HG02938 (cell line): ENCODE results near the gene ART1.

ENCODE experiments used
- ATAC-seq: cut with Tn5 transposase; IDR thresholded peaks from one replicate; pipeline ENCODE4 v1.9.1; 2021; ENCODE audit warnings: mild to moderate bottlenecking, moderate library complexity; ENCODE audit not compliant: unreplicated experiment

Gene ART1

DNA sequence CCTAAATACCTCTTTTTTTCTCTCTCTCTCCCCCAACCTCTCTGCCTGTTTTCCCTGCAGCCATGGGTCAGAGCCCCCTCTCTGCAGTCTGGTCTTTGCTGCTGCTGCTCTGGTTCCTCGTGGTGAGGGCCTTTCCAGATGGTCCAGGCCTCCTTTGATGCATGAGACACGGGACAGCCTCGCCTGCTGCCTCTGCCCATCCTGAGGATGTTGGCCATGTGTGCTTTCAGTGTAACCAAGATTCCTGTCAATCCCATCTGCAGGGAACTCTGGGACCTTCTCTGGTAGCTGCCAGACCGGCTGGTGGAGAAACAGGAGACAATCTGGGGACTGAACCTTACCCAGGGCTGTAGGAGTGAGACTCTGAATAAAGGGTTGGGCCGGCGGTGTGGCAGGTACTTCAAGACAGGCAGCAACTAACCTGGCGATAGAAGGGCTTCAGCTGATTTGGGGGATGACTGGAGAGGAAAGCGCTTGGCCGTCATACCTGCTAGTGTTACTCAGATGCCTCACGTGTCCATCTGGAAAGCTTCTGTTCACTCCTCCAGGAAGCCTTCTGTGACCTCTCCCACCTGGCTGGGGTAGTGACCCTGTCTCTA is 19.2 kb downstream of the ART1 start:
- no peak for ATAC-seq

DNA sequence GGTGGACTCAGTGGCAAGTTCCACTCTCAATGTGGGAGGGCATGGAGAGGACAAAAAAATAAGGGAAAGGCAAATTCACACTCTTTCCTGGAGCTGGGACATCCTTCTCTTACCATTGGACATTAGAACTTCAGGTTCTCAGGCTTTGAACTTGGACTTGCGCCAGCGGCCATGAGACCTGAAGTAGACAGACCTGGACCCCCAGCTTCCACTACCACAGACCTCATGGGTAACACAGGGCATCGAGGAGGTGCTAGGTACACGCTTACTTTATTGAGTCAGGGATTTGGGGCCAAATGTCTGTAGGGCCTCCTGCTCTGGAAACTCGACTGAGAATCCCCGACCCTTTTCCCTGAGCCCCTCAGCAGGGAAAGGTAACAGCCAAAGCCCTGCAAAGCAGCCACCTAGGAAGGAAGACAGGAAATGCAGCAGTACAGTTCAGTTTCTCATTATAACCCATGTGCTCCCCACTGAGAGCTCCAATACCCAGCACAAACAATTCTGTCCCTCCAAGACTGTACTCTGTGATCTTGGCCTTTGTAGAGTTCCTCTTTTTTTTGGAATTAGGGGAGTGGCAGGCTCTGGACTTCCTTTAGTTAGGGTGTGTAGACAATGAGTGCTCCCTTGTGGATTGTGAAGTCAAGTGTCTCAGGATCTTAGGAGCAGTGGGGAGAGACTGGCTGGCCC is 20.6 kb downstream of the ART1 start:
- ATAC-seq: no peak

DNA sequence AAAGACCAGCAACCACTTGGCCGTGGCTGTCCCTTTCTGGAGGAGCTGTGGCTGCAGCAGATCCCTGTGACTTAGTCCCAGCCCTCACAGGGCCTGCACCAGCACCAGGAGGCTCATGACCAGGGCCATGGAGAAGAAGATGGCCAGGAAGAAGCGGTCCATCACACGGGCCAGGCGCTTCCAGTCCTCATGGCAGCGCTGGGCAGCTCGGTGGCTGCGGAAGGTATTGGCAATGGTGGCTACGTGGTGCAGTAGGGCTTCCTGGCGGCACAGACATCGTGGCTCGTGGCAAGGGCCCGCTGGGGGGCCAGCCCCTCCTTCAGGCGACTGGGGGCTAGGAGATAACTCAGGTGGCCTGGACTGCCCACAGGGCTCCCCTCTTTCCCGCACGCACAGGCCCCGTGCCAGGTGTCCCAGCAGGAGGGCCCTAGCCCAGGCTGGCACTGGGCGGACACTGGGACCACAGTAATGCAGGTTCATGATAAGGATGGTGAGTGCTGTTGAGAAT is 21.1 kb downstream of the ART1 start:
- no peak for ATAC-seq

DNA sequence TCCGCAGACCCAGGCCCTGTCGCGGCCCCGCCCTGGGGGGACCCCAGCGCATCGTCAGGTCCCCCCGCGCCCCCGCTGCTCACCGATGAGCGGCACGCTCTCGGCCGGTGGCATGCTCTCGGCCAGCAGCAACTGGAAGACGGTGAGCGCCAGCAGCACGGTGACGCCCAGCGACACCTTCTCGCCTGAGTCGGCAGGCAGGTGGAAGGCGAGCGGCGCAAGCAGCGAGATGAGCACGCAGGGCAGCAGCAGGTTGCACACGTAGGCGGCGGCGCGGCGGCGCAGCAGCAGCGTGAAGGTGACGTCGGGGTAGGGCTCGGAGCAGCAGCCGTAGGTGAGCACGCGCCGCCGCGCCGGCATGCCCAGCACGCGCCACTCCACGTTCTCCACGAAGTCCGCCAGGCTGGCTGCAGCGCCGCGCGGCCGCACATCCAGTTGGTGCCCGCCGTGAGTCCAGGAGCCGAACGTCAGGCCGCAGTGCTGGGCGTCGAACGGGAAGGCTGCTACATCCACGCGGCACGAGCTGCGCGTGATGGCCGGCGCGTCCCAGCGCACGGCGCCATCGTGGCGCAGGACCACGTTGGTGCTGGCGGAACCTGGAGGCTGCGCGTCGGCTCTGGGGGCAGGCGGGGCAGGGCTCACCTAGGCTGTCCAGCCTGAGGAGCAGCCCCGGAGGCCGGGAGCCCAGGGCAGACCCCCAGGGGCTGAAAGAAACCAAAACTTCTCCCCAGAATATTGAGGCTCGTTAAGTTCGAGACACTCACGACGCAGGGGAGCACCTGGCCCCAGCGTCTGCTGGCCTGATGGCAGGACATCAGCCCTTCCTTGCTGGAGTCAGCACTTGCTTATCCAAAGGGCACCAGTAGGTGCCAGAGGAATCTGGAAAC is 22.5 kb downstream of the ART1 start:
- no peak for ATAC-seq

DNA sequence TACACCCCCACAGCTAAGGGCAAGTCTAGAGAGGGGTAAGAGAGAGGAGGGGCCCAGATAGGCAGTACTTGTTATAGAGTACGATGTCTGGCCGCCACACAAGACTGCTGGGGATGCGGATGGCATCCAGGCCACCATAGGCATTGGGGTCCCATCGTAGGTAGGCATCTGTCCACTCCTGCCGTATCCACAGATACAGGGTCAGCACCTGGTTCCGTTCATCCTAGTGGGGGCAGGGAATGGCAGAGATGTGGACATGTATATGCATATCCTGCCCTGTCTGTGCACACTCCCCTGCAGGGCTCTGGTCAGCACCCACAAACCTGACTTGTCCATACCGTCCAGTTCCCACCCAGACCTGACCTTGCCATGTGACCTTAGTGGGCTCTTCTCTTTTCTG is 24.2 kb downstream of the ART1 start:
- ATAC-seq: no peak

DNA sequence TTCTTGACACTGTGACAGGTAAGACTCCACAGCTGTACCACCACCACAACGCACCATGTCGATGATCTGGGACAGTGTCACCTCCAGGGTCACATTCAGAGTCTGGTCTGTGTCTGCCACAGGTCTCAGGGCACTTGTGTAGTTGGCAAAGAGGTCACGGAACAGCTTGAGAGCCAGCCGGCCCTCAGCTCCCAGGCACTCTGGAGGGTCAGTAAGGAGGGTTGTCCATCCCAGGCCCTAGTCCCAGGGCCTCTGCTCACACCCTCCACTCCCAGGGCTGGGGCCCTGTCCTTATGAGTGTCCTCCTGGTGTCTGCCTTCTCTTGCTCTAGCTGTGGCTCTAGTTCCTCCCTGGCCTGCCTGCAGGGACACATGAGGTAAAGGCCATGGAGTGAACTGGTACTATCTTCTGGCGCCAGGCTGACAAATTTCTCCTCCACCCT is 24.8 kb downstream of the ART1 start:
- no peak for ATAC-seq

DNA sequence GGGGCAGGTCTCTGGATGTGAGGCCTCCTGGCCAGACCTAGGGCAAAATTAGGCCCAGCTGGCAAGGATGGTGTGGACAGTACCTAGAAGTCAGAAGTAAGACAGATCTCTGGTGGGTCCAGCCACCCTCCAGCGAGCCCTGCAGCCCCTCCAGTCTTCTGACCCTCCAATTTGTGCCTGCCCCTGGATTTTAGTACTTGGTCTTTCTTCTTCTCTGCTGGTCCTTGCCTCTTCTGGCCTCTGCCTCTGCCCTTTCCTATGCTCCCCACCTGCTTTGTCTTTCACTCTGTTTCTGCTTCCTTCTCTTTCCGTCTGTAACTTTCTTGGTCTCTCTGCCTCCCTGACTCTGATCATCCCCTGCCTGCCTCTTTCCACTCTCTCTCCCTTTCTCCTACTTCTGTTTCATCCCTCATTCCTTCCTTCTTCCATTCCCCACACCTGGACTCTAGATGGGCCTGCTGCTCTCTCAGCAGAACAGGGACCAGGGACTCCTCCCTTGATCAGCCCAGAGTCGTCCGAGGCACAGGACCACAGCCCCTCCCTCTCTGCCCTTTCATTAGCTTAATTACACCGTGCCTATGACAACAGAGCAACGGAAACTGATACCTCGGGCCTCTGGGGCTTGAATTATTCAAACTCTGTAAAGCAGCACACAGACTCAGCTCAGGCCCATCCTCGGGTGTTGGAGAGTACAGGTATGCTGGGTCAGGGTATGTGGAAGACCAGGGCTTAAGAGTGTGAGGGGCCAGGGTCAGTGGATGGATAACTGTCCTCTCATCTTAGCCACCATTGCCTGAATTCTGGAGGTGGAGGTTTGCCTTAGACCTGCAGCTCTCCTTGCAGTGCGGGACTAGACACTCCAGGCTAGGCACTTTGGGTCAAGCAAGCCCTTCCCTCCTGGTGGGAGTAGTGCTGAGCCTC is 26.7 kb downstream of the ART1 start, which contains the start of gene CHRNA10:
Gene CHRNA10 (minus strand): TSS at position 51 of the 921 bp plus-strand sequence. CDS start 72 bp downstream, outside the sequence.
- ATAC-seq: no peak

DNA sequence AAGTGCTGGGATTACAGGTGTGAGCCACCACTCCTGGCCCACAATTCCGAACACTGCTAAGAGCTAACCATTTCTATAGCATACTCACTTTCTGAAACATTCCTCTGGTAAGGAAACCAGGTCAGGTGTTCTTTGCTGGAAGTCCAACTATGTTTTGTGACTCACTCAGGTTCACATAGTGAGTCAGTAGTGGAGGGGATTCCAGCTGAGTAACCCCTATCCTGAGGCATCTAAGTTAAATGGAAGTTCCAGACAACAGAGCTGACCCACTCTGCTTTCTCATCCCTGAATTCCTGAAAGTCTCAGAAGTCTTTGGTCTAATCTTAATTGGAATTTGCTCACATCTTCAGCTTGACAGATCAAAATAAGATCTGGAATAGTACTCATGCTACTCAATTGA is 29.3 kb downstream of the ART1 start:
- ATAC-seq: no peak

DNA sequence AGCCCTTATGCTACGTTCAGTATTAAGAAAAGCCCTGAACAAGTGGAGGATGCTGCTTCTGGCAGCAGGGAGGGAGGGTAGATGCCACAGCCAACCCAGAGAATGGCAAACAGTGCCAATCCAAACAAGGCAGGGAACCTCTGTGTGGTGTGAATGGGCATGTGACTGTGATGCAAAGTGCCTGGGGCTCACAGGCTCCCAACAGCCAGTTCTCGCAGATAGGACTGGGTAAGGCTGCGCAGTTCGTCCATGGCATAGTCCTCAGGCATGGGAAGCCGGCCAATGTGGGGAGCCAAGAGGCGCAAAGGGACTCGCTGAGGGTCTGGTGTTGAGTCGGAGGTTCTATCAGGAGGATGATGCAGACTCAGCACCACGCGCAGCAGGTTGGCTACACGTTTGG is 31.0 kb downstream of the ART1 start:
- no peak for ATAC-seq

DNA sequence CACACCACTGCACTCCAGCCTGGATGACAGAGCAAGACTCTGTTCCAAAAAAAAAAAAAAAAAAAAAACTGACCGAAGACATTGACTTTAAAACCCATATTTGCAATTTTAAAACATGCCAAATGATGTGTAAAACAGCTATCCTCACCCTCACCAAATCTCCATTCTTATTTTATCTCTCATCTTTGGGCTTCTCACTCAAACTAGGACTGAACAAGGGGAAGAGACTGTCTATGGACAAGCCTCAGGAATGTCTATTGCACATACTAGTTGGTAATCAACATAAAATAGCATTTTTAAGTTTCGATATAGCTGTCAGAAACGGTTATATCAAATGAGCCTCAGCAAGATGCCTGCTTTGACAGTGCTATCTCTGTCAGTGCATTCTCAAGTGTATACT is 34.1 kb downstream of the ART1 start:
- ATAC-seq: no peak

DNA sequence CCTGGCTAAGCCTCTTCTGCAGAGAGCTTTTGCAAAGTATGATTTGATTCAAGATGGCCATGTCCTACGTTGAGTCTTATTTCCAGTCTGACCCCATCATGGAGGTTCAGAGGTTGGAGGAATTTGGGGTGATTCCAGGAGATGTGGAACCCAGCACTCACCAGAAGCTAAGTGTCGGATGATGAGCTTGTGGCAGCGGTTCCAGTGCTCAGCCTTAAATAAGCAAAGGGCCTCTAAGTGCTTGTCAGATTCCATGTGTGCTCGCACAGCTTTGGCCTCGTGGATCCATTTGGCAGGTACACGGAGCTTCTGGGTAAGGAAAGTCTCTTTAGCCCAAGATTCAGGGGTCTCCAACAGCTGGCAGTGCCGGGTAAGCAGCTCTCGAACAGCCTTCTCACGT is 38.1 kb downstream of the ART1 start:
- no peak for ATAC-seq

DNA sequence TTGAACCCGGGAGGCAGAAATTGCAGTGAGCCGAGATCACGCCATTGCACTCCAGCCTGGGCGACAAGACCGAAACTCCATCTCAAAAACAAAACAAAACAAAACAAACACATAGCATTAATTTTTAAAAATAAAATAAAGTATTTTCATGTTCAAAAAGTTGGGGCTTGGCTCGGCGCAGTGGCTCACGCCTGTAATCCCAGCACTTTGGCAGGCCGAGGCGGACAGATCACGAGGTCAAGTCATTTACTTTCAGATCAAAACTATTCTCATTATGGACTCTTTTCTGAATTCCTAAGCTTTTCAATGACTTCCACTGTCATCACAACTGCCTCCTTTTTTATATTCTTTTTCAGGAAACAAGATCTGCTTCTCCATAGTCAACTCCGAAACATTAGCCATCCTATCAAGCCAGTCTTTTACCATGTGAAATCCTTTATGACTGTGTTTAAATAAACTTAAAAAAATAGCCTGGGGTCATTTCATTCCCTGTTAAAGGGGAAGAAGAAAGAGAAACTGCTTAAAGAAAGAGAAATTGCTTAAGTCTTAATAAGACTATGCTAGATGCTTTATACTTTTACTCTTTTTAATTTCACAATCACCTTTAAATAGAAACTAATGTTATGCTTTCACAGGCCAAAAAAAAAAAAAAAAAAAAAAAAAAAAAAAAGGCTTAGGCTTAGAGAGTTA is 39.3 kb downstream of the ART1 start:
- ATAC-seq: no peak

DNA sequence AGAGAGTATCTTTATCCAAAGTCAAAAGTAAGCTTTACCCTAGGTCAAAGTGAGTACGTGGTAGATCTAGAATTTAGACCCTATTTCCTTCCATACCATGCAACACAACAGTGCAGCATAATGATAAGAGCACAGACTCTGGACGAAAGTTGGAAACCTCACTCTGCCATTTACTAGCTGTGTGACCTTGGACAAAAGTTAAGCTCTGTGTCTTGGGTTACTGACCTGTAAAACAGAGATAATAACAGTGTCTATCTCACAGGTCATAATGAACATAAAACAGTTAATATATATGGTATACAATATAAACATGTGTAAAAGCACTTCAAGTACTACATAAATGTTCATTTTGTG is 39.9 kb downstream of the ART1 start:
- no peak for ATAC-seq

DNA sequence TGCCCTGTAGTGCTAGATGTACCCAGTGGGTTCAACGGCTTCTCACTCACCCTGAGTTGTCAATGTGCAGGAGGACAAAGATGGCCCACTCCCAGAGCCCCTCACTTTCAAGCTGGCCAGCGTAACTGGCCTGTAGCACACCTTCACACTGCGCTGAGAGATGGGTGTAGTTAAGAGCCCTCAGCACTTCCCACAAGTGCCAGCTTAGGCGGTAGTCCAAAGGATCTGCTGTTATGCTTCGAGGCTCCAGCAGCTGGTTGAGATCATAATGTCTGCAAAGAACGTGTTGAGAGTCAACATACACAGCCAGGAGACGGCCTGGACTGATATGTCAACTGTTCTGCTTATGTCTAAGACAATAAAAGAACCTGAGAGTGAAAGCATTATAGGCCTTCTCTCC is 41.0 kb downstream of the ART1 start:
- ATAC-seq: no peak

DNA sequence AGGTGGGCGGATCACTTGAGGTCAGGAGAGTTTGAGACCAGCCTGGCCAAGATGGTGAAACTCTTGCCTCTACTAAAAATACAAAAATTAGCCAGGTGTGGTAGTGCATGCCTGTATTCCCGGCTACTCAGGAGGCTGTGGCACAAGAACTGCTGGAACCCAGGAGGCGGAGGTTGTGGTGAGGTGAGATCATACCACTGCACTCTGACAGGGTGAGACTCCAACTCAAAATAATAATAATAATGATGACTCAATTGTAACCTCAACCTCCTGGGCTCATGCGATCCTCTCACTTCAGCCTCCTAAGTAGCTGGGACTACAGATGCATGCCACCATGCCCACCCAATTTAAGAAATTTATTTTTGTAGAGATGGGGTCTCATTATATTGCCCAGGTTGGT is 41.8 kb downstream of the ART1 start:
- ATAC-seq: no peak

DNA sequence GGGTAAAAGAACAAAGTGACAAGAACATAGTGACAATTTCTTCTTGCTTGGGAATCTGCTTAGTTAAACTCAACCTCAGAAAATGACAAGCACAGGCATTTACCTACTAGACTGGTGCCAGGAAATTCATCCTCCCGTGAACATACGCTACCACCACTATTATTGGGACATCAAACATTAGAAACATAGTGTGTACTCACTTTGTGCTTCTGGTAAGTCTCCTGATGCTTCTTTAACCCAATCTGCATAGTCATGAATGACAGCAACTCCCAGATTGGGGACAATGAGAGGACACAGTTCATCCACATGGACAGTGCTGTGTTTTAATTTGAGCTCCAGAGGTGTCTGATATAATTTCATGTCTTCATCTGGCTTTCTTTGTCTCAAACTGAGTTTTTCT is 55.5 kb downstream of the ART1 start:
- ATAC-seq: no peak

DNA sequence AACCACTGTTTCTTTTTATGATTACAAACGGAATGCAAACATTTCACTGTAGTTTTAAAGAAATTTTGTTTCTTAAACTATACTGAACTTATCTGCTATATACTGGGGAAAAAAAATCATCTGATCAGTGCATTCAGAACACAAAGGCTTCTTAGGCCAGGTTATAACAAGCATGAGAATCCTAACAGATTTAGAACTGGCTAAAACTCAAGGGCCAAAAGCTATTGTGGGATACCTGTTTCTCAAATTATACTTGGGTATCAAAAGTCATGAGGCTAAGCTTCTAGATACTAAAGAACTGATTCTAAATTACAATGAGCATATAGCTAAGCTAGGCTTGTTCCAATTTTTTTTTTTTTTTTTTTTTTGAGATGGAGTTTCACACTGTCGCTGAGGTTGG is 56.0 kb downstream of the ART1 start:
- ATAC-seq: no peak

DNA sequence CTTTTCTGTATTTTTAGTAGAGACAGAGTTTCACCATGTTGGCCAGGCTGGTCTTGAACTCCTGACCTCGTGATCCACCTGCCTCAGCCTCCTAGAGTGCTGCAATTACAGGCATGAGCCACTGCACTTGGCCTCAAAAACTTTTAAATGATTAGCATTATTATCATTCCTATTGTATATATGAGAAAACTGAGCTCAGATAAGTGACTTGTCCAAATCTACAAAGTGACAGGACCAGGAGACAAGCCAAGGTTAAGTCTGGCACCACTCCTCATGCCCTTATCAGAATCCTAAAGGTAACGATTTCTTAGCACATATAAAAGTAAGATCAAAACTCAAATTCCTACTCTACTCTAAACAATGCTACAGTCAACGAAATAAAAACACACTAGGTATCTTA is 58.5 kb downstream of the ART1 start:
- no peak for ATAC-seq

DNA sequence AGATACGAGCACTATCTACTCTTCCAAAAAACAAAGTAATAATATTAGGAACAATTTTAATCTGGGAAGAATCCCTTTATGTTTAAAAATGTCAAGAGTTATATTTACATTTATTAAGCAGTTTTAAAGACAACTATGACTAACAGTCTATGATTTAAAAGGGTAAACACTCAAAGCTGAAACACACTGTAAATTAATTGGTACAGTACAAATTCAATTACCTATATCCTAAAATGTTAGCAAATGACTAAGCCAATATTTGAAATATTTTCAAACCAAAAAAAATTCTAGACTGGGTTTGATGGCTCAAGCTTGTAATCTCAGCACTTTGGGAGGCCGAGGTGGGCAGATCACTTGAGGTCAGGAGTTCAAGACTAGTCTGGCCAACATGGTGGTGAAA is 62.2 kb downstream of the ART1 start:
- no peak for ATAC-seq

DNA sequence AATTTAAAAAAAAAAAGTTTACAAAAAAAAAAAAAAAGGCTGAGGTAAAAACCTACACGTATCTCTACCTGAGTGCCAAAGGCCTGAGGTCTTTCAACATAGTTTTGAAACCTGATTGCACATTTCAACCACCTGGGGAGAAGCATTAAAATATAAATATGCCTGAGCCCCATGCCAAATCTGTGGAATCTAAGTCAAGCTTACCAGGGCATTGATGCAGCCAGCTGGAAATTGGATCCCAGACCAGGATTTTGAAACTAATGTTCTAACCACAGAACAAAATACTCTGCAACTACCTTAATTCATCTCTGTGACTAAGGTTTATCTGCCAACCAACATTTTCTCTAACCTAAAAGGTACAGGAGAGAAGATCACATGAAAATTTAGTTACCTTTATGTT is 65.0 kb downstream of the ART1 start:
- no peak for ATAC-seq
